B cell (primary cell): ENCODE data around the gene SLC35A3. TPM values are rescaled to one million over a fixed set of nuclear protein-coding genes. Genes with fewer than 3 reads are reported as not detected.
A peak's percentile ranks its signal among the peaks of the same experiment; 100 is the strongest.

ENCODE experiments used
- ATAC-seq: fragments of 200-7000 bp; cut with Tn5 transposase; one replicate; pipeline ENCODE4 v1.10.0; 2021; ENCODE audit warnings: low read depth, mild to moderate bottlenecking, moderate number of reproducible peaks, moderate library complexity
- CTCF ChIA-PET: fragments of 350-600 bp; sonication (Branson Sonifier 250); formaldehyde crosslinking; loops from one replicate; lab custom pipeline; 2021; ENCODE audit warnings: antibody characterized with exemption, inconsistent platforms; lab: Charles Lee
- POLR2A ChIA-PET: fragments of 350-600 bp; sonication (Branson Sonifier 250); formaldehyde crosslinking; loops from one replicate; lab custom pipeline; 2021; ENCODE audit warnings: antibody characterized with exemption; lab: Charles Lee
- DNase-seq: peaks from one replicate; pipeline ENCODE4 v3.0.0; 2013
- H2AFZ ChIP-seq: 2 replicates; pipeline ENCODE4 v1.6.1; 2012; ENCODE audit warnings: mild to moderate bottlenecking, low read depth, low read length; ENCODE audit not compliant: insufficient read depth, poor library complexity, severe bottlenecking
- H3K27ac ChIP-seq, 2 donors: 1 replicate in 1 of 2; 2 replicates in 1 of 2; pipeline ENCODE4 v1.5.1; 2012 to 2013; ENCODE audit warnings: low read length in 2 of 2, mild to moderate bottlenecking in 2 of 2, moderate library complexity in 1 of 2
- H3K27me3 ChIP-seq, 4 experiments: fragments of 200-600 bp in 1 of 4; sonication (generic) in 1 of 4; replicated peaks in 1 of 4; 1 replicate in 2 of 4; 2 replicates in 2 of 4; pipeline versions ENCODE4 v1.6.1 to v1.7.0; 2013 to 2016; ENCODE audit warnings: low read length in 3 of 4, mild to moderate bottlenecking in 2 of 4, mixed read lengths in 1 of 4, moderate library complexity in 1 of 4; ENCODE audit not compliant: insufficient read depth in 4 of 4, control insufficient read depth in 3 of 4; ENCODE audit errors: control extremely low read depth in 1 of 4
- H3K36me3 ChIP-seq, 2 experiments: replicated peaks in 1 of 2; 1 replicate in 1 of 2; 2 replicates in 1 of 2; pipeline versions ENCODE4 v1.6.1 to v1.7.1; 2013; ENCODE audit warnings: low read length in 1 of 2; ENCODE audit not compliant: insufficient read depth in 2 of 2, control insufficient read depth in 1 of 2; ENCODE audit errors: control extremely low read depth in 1 of 2, extremely low read depth in 1 of 2
- H3K4me1 ChIP-seq, 2 donors: fragments of 200-600 bp in 1 of 2; sonication (generic) in 1 of 2; 1 replicate in 1 of 2; 2 replicates in 1 of 2; pipeline versions ENCODE4 v1.5.1 to v1.6.1; 2013 to 2017; ENCODE audit warnings: low read length in 2 of 2; ENCODE audit not compliant: control insufficient read depth in 2 of 2, insufficient read depth in 2 of 2
- H3K4me2 ChIP-seq: replicated peaks from 2 replicates; pipeline ENCODE3; 2012; ENCODE audit warnings: mild to moderate bottlenecking, low read depth, low read length; ENCODE audit not compliant: poor library complexity, severe bottlenecking
- H3K4me3 ChIP-seq, 5 experiments: fragments of 200-600 bp in 1 of 5; sonication (generic) in 1 of 5; 1 replicate in 3 of 5; 2 replicates in 2 of 5; pipeline versions ENCODE4 v1.5.1 to v1.7.0; 2011 to 2016; ENCODE audit warnings: low read length in 4 of 5, mild to moderate bottlenecking in 4 of 5, low read depth in 2 of 5, control low read depth in 1 of 5, moderate library complexity in 1 of 5; ENCODE audit not compliant: insufficient read depth in 1 of 5; ENCODE audit errors: control extremely low read depth in 1 of 5, extremely low read depth in 1 of 5
- H3K79me2 ChIP-seq: fragments of 200-600 bp; sonication (generic); one replicate; pipeline ENCODE4 v1.6.0; 2016; ENCODE audit warnings: low read length; ENCODE audit not compliant: control insufficient read depth, insufficient read depth
- H3K9ac ChIP-seq: fragments of 200-600 bp; sonication (generic); 2 replicates; pipeline ENCODE4 v1.6.1; 2017; ENCODE audit warnings: mild to moderate bottlenecking, low read length, moderate library complexity
- H3K9me3 ChIP-seq, 3 donors: one replicate each; pipeline versions ENCODE4 v1.6.1 to v1.7.1; 2013; ENCODE audit warnings: low read length in 2 of 3; ENCODE audit not compliant: control insufficient read depth in 2 of 3, insufficient read depth in 1 of 3; ENCODE audit errors: control extremely low read depth in 1 of 3
- H4K20me1 ChIP-seq: 2 replicates; pipeline ENCODE4 v1.6.0; 2012; ENCODE audit warnings: mild to moderate bottlenecking, low read length; ENCODE audit not compliant: insufficient read depth, control insufficient read depth, poor library complexity, severe bottlenecking
- H3K27ac Mint-ChIP-seq: one replicate; pipeline ENCODE4 v1.8.0; 2021; ENCODE audit warnings: mixed read lengths
- H3K27me3 Mint-ChIP-seq: one replicate; pipeline ENCODE4 v1.8.0; 2021; ENCODE audit warnings: mixed read lengths
- H3K4me1 Mint-ChIP-seq: one replicate; pipeline ENCODE4 v1.8.0; 2021; ENCODE audit warnings: mixed read lengths
- H3K4me3 Mint-ChIP-seq: one replicate; pipeline ENCODE4 v1.8.0; 2021; ENCODE audit warnings: mixed read lengths
- H3K9me3 Mint-ChIP-seq: one replicate; pipeline ENCODE4 v1.8.0; 2022; ENCODE audit warnings: mixed read lengths; ENCODE audit not compliant: insufficient read depth
- CTCF ChIP-seq: fragments of 200-600 bp; IDR thresholded peaks from one replicate; pipeline ENCODE4 v1.8.0; 2022; ENCODE audit warnings: antibody characterized with exemption, mild to moderate bottlenecking
- EZH2 ChIP-seq: IDR thresholded peaks from 2 replicates; pipeline ENCODE4 v1.6.1; 2012; ENCODE audit warnings: borderline replicate concordance, low read depth, mild to moderate bottlenecking, moderate library complexity, low read length; ENCODE audit not compliant: insufficient read depth, poor library complexity, severe bottlenecking
- WGBS: methylation state at CpG from one replicate; pipeline ENCODE4 v1.1.5; 2013; ENCODE audit warnings: missing lambda C conversion rate; ENCODE audit not compliant: insufficient coverage; 5-methylcytosine and 5-hydroxymethylcytosine counted together
- intact Hi-C: fragments of 100-400 bp; cut with micrococcal nuclease; formaldehyde crosslinking; loops from one replicate; pipeline ENCODE4 v1.10.0; 2022
- polyA plus RNA-seq: library from polyadenylated mRNA; depleted of rRNA; stranded (reverse); fragments of >200 nt; gene quantifications from 2 replicates; pipeline ENCODE4 v1.2.3, GENCODE V29; 2012
- total RNA-seq, 2 donors: library from RNA; stranded (reverse); fragments of 120-200 nt in 1 of 2; gene quantifications; 1 replicate in 1 of 2; 2 replicates in 1 of 2; pipeline versions ENCODE4 v1.2.3 to v1.2.4, GENCODE V29; 2013 to 2022

Gene SLC35A3
- total and polyA plus RNA-seq, 2 donors (not counting 1 experiment from before 2014, with no cell fraction given) = 10.7 to 30.2 TPM

DNA sequence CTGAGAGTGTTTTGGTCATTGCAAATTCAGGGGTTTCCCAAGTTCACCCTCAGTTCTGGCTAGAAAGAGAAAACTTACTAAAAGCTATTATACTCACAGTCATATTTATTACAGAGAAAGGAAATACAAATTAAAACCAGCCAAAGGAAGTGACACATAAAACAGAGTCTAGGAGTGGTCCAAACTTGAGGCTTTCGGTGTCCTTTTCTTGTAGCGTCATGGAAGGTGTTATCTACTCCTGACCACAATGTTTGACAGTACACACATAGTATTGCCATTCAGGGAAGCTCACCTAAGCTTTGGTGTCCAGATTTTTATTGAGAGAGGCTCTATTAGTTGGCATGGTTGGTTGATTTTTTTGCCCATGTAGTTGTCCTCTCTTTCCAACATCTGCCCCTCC lies 59.0 kb downstream of the SLC35A3 start:
- no CpG with 5 or more reads among the region's 2 CpGs for WGBS
- Mint-ChIP-seq H3K27me3 (no peaks in the 10 kb centered on the region), H3K4me3 (no peak overlapping the region), H3K9me3 (no peaks in the 10 kb centered on the region), H3K4me1 (no peaks in the 10 kb centered on the region), H3K27ac (no peak overlapping the region)
- H3K4me2 ChIP-seq = no peak overlapping the region
- no peaks in the 10 kb centered on the region for H3K4me1 ChIP-seq
- ATAC-seq = no peak
- no peaks in the 10 kb centered on the region for H3K27me3 ChIP-seq
- no peak overlapping the region for H3K9ac ChIP-seq
- no peak overlapping the region for H2AFZ ChIP-seq
- H3K4me3 ChIP-seq = no peak overlapping the region
- CTCF ChIA-PET = no interaction called here
- H4K20me1 ChIP-seq = no peaks in the 10 kb centered on the region
- H3K36me3 ChIP-seq = no peaks in the 10 kb centered on the region
- intact Hi-C loops = no loop called here
- no peaks in the 10 kb centered on the region for H3K9me3 ChIP-seq
- no peak for DNase-seq
- no peak for TF ChIP-seq CTCF
- no peak for TF ChIP-seq EZH2
- H3K27ac ChIP-seq = no peak overlapping the region
- POLR2A ChIA-PET = no interaction called here
- H3K79me2 ChIP-seq = no peaks in the 10 kb centered on the region

GRCh38 chr1:100034470-100034869 lies 64.7 kb downstream of the SLC35A3 start:
- DNase-seq = peak; percentile 36

More at GRCh38 chr1:100034470-100034869, 64.7 kb downstream of the SLC35A3 start:
- no peak overlapping the region for H3K9ac ChIP-seq
- no peaks in the 10 kb centered on the region for H3K36me3 ChIP-seq
- peaks cover 27% of the 10 kb centered on the region for H3K79me2 ChIP-seq
- H3K4me1 Mint-ChIP-seq = peaks cover 17% of the 10 kb centered on the region
- no peak for ATAC-seq
- no peak overlapping the region for H3K4me2 ChIP-seq
- TF ChIP-seq CTCF = peak; percentile 49
- TF ChIP-seq EZH2 = no peak
- intact Hi-C loops = loop anchor here (10.0 kb wide), 1 partner anchor 420 kb away; no protein-coding TSS in a partner anchor
- no peak overlapping the region for H3K4me3 ChIP-seq
- ChIA-PET CTCF (no interaction called here), POLR2A (no interaction called here)
- H2AFZ ChIP-seq = no peak overlapping the region
- no peak overlapping the region for H3K27ac Mint-ChIP-seq
- H3K27me3 ChIP-seq = no peaks in the 10 kb centered on the region
- no peaks in the 10 kb centered on the region for H3K27me3 Mint-ChIP-seq
- no peak overlapping the region for H3K27ac ChIP-seq
- no peaks in the 10 kb centered on the region for H3K9me3 Mint-ChIP-seq
- H3K9me3 ChIP-seq = no peaks in the 10 kb centered on the region
- no peaks in the 10 kb centered on the region for H4K20me1 ChIP-seq
- H3K4me1 ChIP-seq = peaks cover 13% of the 10 kb centered on the region in 2 donors
- no peak overlapping the region for H3K4me3 Mint-ChIP-seq
